GM18861 (cell line): ENCODE results near the gene SLC9A4.

Experiments
- ATAC-seq: cut with Tn5 transposase; IDR thresholded peaks from one replicate; pipeline ENCODE4 v1.9.1; 2021; ENCODE audit not compliant: unreplicated experiment

SLC9A4 gene

GRCh38 chr2:102473020-102473419 lies at the start of gene SLC9A4:
SLC9A4 (plus strand) TSS chr2:102473226; CDS start chr2:102473760, 534 bp downstream.
- ATAC-seq = peak; percentile 54

GRCh38 chr2:102423368-102423767 lies 49.7 kb upstream of the SLC9A4 start:
- ATAC-seq = no peak

GRCh38 chr2:102424754-102425153 lies 48.3 kb upstream of the SLC9A4 start:
- peak; percentile 93 for ATAC-seq

GRCh38 chr2:102425441-102426132 lies 47.4 kb upstream of the SLC9A4 start:
- no peak for ATAC-seq

GRCh38 chr2:102427249-102427648 lies 45.8 kb upstream of the SLC9A4 start:
- ATAC-seq = no peak

GRCh38 chr2:102428573-102428972 lies 44.5 kb upstream of the SLC9A4 start:
- ATAC-seq = no peak

GRCh38 chr2:102432386-102432785 lies 40.6 kb upstream of the SLC9A4 start:
- no peak for ATAC-seq

- ATAC-seq = no peak
Measured at GRCh38 chr2:102433973-102434654, 38.9 kb upstream of the SLC9A4 start.

- ATAC-seq = peak; percentile 49
Measured at GRCh38 chr2:102434655-102435381, 38.2 kb upstream of the SLC9A4 start.

- no peak for ATAC-seq
Measured at GRCh38 chr2:102435741-102436140, 37.3 kb upstream of the SLC9A4 start.

GRCh38 chr2:102436323-102436722 lies 36.7 kb upstream of the SLC9A4 start:
- no peak for ATAC-seq

- ATAC-seq = no peak
Measured at GRCh38 chr2:102437122-102437521, 35.9 kb upstream of the SLC9A4 start.

- ATAC-seq = no peak
Measured at GRCh38 chr2:102438111-102438510, 34.9 kb upstream of the SLC9A4 start.

GRCh38 chr2:102438578-102438977 lies 34.4 kb upstream of the SLC9A4 start:
- ATAC-seq = no peak

GRCh38 chr2:102439065-102439695 lies 33.8 kb upstream of the SLC9A4 start:
- no peak for ATAC-seq

- ATAC-seq = no peak
Measured at GRCh38 chr2:102442967-102443828, 29.8 kb upstream of the SLC9A4 start.

GRCh38 chr2:102444233-102444632 lies 28.8 kb upstream of the SLC9A4 start:
- no peak for ATAC-seq

- ATAC-seq = no peak
Measured at GRCh38 chr2:102446936-102447335, 26.1 kb upstream of the SLC9A4 start.

- ATAC-seq = no peak
Measured at GRCh38 chr2:102449370-102449974, 23.6 kb upstream of the SLC9A4 start.

- no peak for ATAC-seq
Measured at GRCh38 chr2:102451968-102452367, 21.1 kb upstream of the SLC9A4 start.
